Large intestine (tissue), 12 donors: ENCODE results near the gene SRGAP1. TPM values are rescaled to one million over a fixed set of nuclear protein-coding genes. Genes with fewer than 3 reads are reported as not detected.

ENCODE experiments used
- DNase-seq, 2 donors: peaks; one replicate each; pipeline versions ENCODE4 v3.0.0 to v3.0.0-alpha.2; 2013
- H3K27ac ChIP-seq: one replicate; pipeline ENCODE4 v1.5.1; 2013; ENCODE audit warnings: low read length
- H3K27me3 ChIP-seq: 2 replicates; pipeline ENCODE4 v1.6.1; 2013; ENCODE audit warnings: low read length; ENCODE audit not compliant: control insufficient read depth, insufficient read depth
- H3K36me3 ChIP-seq: 2 replicates; pipeline ENCODE4 v1.6.1; 2013; ENCODE audit warnings: low read length; ENCODE audit not compliant: control insufficient read depth, insufficient read depth
- H3K4me1 ChIP-seq: one replicate; pipeline ENCODE4 v1.6.1; 2013; ENCODE audit warnings: low read length; ENCODE audit not compliant: control insufficient read depth, insufficient read depth
- H3K4me3 ChIP-seq: one replicate; pipeline ENCODE4 v1.5.1; 2013; ENCODE audit warnings: low read length
- H3K9me3 ChIP-seq: one replicate; pipeline ENCODE4 v1.6.1; 2013; ENCODE audit warnings: mild to moderate bottlenecking, low read depth, low read length, moderate library complexity; ENCODE audit not compliant: control insufficient read depth
- WGBS: methylation state at CpG from one replicate; pipeline ENCODE4 v1.1.5; 2013; ENCODE audit warnings: low lambda C conversion rate; ENCODE audit not compliant: insufficient coverage; 5-methylcytosine and 5-hydroxymethylcytosine counted together
- long read RNA-seq, 11 donors: transcript quantifications; one replicate each; lab custom pipeline, GENCODE V29; 2026
- polyA plus RNA-seq: library from polyadenylated mRNA; unstranded; fragments of 120-200 nt; gene quantifications from one replicate; pipeline ENCODE4 v1.2.1, GENCODE V29; 2013

The SRGAP1 gene
- 8.6 TPM for polyA plus RNA-seq
- long read RNA-seq, donor 1: 0 reads
- long read RNA-seq, donor 2, full-length matches to known transcripts: 2 of 2 reads
- long read RNA-seq, donor 2, partial matches to known transcripts: 0 of 2 reads
- long read RNA-seq, donor 2, other reads (novel, unspliced or antisense): 0 of 2 reads
- long read RNA-seq, donor 3: 0 reads
- long read RNA-seq, donor 4: 0 reads
- long read RNA-seq, donor 5, partial matches to known transcripts: 0 of 1 reads
- long read RNA-seq, donor 5, other reads (novel, unspliced or antisense): 0 of 1 reads
- long read RNA-seq, donor 6: 0 reads
- long read RNA-seq, donor 7: 0 reads
- long read RNA-seq, donor 8, partial matches to known transcripts: 0 of 1 reads
- long read RNA-seq, donor 8, other reads (novel, unspliced or antisense): 0 of 1 reads
- long read RNA-seq, donor 9: 0 reads
- long read RNA-seq, donor 10, partial matches to known transcripts: 0 of 1 reads
- long read RNA-seq, donor 10, other reads (novel, unspliced or antisense): 0 of 1 reads
- long read RNA-seq, donor 11: 0 reads

DNA sequence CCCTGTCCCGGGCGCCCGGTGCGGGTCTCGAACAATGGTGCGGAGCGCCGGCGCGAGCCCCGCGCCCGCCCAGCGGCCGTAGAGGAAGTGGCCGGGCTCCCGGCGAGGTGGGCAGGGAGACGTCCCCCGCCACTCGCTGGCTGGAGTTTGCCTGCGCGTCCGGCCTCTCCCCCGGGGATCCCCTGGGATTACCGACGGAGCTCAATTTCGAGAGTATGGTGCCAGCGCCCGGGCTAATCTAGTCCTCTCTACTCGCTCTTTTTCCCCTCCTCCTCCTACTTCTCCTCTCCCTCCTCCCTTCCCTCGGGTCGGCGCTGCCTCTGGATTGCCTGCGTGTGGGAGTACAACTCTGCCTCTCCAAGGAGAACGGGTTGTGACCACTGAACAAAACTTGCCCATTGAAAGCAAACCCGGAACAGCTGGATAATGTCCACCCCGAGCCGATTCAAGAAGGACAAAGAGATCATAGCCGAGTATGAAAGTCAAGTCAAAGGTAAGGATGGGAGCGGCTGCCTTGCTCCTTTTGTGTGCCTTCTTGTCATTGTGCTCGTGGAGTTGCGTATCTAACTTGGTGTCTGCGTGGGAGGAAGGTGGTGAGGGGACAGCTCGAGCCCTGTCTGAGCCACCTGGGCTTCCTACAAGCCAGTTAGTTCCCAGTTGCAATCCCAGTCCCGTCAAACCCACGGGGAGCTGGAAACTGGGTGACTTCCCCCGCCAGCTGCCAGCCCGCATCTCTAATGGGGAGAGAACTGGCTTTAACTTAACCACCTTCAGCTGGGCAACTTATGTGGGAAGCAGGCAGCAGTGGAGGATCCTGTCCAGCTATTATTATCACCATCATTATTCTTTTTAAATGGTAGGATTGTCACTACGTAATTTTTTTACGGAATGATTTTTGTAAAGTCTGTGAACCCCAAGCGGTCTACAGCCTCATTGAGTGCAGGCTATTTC is at the start of gene SRGAP1:
SRGAP1 (plus strand) TSS at position 310 of the 951 bp plus-strand sequence; CDS start at position 427, 117 bp downstream.
- WGBS: 0% methylated on average over 7 of the region's 52 CpGs

DNA sequence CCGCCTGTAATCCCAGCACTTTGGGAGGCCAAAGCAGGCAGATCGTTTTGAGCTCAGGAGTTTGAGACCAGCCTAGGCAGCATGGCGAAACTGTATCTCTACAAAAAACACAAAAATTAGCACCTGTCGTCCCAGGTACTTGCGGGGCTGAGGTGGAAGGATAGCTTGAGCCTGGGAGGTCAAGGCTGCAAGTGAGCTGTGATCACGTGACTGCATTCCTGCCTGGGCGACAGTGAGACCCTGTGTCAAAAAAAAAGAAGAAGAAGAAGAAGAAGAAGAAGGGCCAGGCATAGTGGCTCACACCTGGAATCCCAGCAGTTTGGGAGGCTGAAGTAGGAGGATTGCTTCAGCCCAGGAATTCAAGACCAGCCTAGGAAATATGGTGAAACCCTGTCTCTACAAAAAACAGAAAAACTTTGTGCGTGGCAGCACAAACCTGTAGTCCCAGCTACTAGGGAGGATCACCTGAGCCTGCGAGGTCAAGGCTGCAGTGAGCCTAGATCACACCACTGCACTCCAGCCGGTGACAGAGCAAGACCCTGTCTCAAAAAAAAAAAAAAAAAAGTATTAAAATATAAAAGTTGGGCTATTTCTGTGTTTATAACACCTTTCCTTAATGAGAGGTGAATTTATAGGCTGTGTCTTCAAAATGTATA is 49.3 kb upstream of the SRGAP1 start:
- Histone ChIP-seq H3K4me3 (no peak overlapping the region), H3K27me3 (no peaks in the 10 kb centered on the region), H3K36me3 (peaks cover 4% of the 10 kb centered on the region), H3K9me3 (no peaks in the 10 kb centered on the region), H3K27ac (no peak overlapping the region), H3K4me1 (no peaks in the 10 kb centered on the region)
- 86% methylated on average over 2 of the region's 10 CpGs for WGBS
- no peak for DNase-seq

More for the DNA sequence above, at the start of gene SRGAP1:
- Histone ChIP-seq H3K27ac (peak within 1 kb of the TSS; percentile 78), H3K36me3 (no peaks in the 10 kb centered on the region), H3K27me3 (no peaks in the 10 kb centered on the region), H3K4me3 (peak within 1 kb of the TSS; percentile 87), H3K9me3 (no peaks in the 10 kb centered on the region), H3K4me1 (peaks cover 16% of the 10 kb centered on the region)
- DNase-seq: peak; percentile 51 to 81

GRCh38 chr12:63795944-63796343 is 48.6 kb upstream of the SRGAP1 start:
- Histone ChIP-seq H3K27me3 (no peaks in the 10 kb centered on the region), H3K4me1 (no peaks in the 10 kb centered on the region), H3K36me3 (peaks cover 2% of the 10 kb centered on the region), H3K9me3 (no peaks in the 10 kb centered on the region), H3K27ac (no peak overlapping the region), H3K4me3 (no peak overlapping the region)
- no peak for DNase-seq
- 100% methylated on average over 4 of the region's 6 CpGs for WGBS

DNA sequence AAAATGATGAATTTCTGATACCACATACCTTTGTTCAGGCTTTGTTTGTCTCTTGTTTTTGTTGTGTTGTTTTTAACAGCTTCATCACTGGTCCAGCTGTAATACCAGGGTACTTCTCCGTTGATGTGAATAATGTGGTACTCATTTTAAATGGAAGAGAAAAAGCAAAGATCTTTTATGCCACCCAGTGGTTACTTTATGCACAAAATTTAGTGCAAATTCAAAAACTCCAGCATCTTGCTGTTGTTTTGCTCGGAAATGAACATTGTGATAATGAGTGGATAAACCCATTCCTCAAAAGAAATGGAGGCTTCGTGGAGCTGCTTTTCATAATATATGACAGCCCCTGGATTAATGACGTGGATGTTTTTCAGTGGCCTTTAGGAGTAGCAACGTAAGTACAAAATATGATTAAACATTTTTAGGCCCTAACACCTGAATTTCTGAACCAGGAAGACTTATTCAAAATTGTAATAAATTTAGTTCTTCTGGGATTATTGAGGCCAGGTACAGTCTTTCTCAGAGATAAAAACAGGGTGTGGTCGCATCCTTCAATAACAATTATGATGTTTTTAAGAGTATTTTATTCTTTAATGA is 42.4 kb upstream of the SRGAP1 start:
- WGBS: 86% methylated on average over 4 of the region's 6 CpGs
- Histone ChIP-seq H3K4me3 (no peak overlapping the region), H3K27ac (no peak overlapping the region), H3K9me3 (no peaks in the 10 kb centered on the region), H3K36me3 (peaks cover 4% of the 10 kb centered on the region), H3K4me1 (no peaks in the 10 kb centered on the region), H3K27me3 (no peaks in the 10 kb centered on the region)
- no peak for DNase-seq

DNA sequence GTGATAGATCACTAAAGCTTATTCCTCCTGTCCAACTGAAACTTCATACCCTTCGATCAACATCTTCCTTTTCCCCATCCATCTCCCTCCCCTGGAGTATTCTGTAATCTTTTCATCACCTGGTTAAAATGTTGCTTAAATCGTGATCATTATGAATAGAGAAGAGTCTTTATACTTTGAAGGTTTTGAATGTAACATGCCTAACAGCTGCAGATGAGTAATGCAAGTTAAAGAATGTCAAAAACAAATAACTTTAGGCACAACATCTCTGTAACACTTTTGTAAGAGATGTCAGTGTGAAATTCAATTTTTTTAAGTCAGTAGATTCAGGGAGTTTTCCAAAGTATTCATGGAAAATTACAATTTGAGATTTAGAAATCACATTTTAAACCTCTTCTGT is 39.8 kb upstream of the SRGAP1 start:
- Histone ChIP-seq H3K4me3 (no peak overlapping the region), H3K27ac (no peak overlapping the region), H3K4me1 (no peaks in the 10 kb centered on the region), H3K36me3 (peaks cover 11% of the 10 kb centered on the region), H3K27me3 (no peaks in the 10 kb centered on the region), H3K9me3 (no peaks in the 10 kb centered on the region)
- no peak for DNase-seq
- 100% methylated on average over 1 of the region's 2 CpGs for WGBS

DNA sequence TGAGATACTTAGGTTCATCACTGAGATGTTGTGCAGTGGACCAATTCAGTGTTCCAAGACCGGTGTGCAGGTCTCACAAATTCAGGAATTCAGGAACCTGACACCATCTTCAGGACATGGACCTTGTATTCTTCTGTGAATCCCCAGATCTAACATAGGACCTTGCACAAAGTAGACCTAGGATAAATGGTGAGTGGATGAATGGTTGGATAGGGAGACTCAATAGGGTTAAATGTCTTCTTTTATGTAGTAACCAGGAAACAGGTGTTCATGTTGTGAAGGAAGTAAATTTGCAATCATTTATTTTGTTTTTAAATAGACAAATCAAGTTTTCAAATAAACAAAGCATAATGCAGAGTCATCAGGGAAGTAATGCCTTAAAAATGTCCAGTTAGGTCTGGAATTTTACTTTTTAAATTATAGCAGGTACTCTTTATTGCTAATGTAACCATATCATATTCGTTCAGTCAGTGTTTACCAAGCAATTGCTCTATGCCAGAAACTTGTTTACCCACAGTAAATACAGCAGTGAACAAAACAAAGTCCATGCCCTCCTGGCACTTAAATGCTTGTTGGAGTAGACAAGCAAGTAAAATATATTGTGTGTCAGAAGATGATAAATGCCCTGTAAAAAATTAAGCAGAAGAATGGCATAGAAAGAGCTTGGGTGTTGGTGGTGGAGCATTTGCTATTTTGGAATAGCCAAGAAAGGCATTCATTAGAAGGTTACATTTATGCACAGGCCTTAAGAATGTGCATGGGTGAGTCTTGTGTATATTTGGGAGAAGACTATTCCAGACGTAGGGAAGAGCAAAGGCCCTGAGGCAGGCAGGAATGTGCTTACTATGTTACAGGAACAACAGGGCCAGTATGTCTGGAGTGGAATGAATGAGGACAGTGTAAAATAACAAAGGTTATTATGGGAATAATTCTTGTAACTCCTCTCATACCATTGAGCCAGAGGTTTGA is 38.5 kb upstream of the SRGAP1 start:
- H3K27ac ChIP-seq: no peak overlapping the region
- peaks cover 11% of the 10 kb centered on the region for H3K36me3 ChIP-seq
- 57% methylated on average over 1 of the region's 3 CpGs for WGBS
- peak in 1 of 2 donors; percentile 17 for DNase-seq
- no peak overlapping the region for H3K4me3 ChIP-seq
- no peaks in the 10 kb centered on the region for H3K9me3 ChIP-seq
- no peaks in the 10 kb centered on the region for H3K4me1 ChIP-seq
- no peaks in the 10 kb centered on the region for H3K27me3 ChIP-seq

- H3K4me3 ChIP-seq: no peak overlapping the region
- no peaks in the 10 kb centered on the region for H3K4me1 ChIP-seq
- DNase-seq: no peak
- H3K27ac ChIP-seq: no peak overlapping the region
- H3K27me3 ChIP-seq: no peaks in the 10 kb centered on the region
- H3K9me3 ChIP-seq: no peaks in the 10 kb centered on the region
- no CpG with 5 or more reads among the region's 5 CpGs for WGBS
- peaks cover 11% of the 10 kb centered on the region for H3K36me3 ChIP-seq
These were observed 35.9 kb upstream of the SRGAP1 start for GRCh38 chr12:63808631-63809030.

- Histone ChIP-seq H3K36me3 (peaks cover 11% of the 10 kb centered on the region), H3K27me3 (no peaks in the 10 kb centered on the region), H3K4me1 (no peaks in the 10 kb centered on the region), H3K4me3 (no peak overlapping the region), H3K27ac (no peak overlapping the region), H3K9me3 (no peaks in the 10 kb centered on the region)
- DNase-seq: no peak
- 100% methylated on average over 3 of the region's 4 CpGs for WGBS
These were observed 34.9 kb upstream of the SRGAP1 start for GRCh38 chr12:63809566-63809965.

DNA sequence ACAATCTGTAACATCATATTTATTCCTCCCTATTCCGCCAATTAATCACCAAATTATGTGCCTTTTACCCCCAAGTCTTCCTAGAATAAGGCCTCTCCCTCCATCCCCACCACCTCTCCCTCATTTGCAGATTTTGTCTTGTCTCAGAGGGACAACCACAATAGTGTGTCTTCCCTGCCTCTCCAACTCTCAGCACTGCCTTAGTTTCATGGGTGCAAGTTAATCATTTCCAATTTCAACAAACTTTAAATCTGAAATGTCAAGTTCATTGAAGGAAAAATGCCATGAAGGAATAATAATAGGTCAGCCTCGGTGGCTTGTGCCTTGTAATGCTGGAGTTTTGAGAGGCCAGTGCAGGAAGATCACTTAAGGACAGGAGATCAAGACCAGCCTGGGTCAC is 33.2 kb upstream of the SRGAP1 start:
- Histone ChIP-seq H3K9me3 (no peaks in the 10 kb centered on the region), H3K4me3 (no peak overlapping the region), H3K4me1 (no peaks in the 10 kb centered on the region), H3K27ac (no peak overlapping the region), H3K36me3 (peaks cover 7% of the 10 kb centered on the region), H3K27me3 (no peaks in the 10 kb centered on the region)
- no peak for DNase-seq
- WGBS: 89% methylated on average over 1 of the region's 2 CpGs
